ENCODE measurements around the gene SLC9A9.

The SLC9A9 gene

DNA sequence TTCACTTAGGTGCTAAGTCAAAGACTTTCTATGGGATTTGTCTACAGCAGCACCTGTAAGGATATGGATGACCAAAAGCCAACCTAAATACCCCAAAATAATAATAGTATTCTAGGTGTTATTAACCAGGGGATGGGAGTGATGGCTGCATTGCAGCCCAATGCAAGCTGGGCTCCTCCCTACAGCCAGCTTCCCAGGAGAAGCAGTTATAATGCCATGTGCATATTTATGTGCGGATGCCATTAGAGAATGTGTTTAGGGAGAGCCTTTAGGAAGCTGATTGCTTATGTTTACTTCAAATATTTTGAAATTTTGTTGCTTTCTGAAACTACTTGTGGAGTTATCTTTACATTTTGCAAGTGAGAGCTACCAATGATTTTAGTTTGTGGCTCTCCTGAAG lies 491.4 kb downstream of the SLC9A9 start:
- no peak for DNase-seq (ENCODE audit: low spot score)

DNA sequence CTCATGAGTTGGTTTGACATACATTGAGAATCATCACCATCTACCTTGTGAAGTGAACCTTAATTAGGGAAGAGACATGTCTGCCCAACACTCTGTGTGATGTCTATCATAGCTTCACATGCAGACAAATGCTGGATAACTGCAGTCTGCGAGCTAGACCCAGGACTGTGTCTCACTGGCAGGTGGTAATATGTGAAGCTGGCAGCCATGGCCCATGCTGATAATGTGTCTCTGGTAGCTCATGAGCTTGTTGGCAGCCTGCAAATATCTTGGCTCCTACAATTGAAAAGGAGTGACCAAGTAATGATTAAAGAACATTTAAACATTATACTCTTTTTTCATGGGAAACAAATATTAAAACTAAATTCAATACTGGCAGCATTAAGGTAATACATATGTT lies 493.9 kb downstream of the SLC9A9 start:
- no peak for DNase-seq (ENCODE audit: low spot score)

DNA sequence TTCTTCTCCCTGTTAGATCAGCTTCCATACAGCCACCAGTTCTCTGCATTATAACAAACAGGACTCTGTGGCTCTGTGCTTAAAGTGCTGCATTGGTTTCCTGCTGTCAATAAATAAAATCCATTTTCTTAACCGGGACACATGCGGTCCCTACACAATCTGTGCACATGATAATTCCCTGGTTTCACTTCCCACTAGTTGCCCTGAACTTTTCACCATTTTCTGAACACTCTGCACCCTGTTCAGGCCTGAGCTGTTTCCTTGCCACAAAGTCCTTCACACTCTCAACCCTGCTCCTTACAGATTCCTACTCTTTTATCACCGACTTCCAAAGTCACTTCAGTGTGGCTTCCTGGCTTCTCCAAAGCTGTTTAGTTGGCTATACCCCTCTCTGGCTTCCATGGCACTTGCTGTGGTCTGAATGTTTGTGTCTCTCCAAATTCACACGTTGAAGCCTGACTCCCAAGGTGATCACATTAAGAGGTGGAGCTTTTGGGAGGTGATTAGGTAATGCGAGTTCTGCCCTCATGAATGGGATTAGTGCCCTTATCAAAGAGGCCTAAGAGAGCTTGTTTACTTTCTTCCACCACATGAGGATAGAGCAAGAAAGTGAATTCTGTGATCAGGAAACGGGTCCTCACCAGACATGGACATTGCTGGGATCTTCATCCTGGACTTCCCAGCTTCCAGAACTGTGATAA lies 495.3 kb downstream of the SLC9A9 start:
- DNase-seq (ENCODE audit: low spot score), result no peak

DNA sequence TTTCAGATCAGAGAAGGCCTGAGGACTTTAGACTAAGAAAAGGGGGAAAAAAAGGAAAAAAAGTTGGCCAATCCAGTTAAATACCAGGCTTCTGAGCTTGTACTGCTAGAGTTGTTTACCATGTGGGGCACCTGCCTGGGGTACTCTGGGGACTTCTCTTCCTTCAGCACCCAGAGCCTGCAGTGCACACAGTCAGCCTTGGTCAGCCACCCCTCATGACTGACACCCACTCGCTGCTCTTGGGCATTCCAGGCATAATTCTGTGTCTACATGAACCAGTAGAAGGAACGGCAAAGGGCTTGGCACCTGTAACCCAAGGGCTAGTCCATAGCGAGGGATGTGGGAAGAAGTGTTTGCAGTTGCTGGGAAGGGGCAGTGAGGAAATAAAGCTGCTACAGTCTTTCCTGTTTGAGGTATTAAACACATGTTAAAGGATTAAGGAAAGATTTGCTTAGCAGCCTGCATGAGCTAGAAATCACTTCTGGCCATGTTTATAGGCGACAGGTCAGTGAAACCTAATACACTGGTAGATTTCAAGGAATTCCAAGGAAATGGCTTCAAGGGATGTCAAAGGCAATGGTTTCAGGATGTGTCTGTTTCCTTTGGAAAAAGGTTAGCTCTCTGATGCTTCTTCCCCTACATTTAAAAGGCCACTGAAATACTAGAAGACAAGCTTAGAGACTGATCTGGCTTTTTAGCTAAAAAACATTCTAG lies 496.2 kb downstream of the SLC9A9 start:
- no peak for DNase-seq (ENCODE audit: low spot score)

DNA sequence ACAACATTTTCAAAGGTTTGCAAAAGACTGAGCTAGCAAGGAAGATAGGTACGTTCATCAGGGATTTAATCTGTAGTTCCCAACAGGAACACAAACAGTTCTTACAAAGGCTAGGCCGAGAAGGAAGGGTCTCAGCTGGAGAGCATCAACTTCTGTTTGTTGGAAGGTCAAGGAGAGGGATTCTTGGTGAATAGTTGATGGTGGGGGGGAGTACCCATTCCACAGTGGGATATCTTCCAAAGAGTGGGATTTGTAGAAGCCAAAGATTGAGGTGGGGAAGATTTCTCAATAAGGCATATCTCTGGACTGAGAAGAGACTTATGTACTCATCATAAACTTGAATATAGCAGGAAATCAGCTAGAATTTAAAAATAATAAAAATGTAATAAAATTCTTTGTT lies 496.9 kb downstream of the SLC9A9 start:
- no peak for DNase-seq (ENCODE audit: low spot score)

DNA sequence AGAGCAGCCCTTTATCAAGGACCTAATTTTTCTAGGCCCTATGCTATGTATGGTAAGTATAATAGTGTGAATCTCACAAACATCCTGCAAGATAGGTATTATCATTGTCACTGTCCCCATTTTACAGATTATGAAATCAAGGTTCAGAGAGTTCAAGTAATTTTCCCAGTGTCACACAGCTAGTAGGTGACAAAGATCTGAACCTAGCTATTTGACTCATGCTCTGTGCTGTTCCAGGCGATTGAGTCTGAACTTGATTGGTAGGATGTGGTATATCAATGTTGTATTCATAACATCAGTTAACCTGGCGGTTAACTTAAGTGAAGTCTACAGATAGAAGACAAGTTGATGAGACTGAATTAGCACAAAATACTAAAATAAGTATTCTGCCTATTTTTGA lies 498.8 kb downstream of the SLC9A9 start:
- DNase-seq (ENCODE audit: low spot score), result no peak

DNA sequence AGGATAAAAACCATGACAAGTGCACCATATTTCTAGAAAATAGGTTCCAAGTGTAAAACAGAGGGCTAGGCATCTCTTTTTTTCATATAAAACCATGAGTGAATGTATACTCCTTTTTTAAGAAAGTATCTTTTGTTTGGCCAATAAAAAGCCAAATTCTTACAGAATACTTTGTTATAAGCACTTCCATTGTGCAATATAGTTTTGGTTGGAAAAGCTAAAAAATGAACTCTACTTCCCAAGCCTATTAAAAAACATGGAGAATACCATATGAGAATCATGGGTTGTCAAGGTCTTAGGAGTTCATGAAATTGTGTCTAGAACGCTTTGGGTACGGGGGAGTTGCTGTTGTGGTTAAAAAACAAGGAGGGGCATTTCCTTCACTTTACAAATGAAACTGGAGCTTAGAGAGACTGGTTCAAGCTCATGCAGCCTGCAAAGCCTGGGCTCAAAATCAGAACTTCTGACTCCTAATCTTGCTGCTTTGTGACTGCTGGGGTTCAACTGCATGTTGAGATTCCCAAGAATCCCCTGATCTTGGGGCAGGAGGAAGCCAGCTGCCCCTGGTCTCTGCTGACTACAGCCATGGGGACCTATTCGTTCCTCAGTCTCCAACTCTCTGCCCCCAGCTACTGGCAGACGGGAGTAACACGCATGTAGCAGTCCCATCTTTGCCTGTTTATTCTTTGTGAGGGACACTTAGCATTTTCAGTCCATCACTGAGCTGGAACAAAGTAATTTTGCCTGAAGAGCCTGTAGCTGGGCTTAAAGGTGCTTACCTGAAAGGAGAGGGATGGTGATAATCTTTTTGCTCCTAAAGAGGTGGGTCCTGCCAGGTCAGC lies 499.6 kb downstream of the SLC9A9 start:
- DNase-seq (ENCODE audit: low spot score), result no peak

DNA sequence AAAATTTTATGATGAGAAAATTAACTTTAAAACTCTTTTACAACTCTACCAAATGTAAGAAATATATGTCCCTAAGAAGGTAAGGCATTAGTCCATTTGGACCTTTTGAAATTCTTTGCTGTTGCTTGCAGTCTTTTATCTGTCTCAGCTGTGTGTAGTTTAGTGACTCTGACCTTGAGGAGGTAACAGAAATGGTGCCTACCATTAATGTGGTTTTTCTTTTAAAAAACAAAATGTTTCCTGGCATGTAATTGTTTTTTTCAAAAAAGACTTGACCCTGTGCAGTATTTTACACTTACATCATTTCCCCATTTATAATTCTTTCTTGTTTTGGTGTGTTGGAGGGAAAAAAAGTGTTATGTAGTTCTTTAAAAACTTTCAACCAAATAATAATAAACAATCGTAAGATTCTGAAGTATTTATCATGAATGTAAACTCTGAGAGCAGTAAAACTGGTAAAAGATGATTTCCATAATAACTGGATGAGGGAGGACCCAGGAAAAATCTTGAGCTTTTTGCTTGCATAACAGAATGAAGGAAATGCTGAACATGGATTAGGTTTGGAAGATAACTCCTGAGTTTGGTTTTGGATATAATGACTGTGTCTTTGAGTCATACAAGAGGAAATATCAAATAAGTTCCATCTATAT lies 503.6 kb downstream of the SLC9A9 start:
- DNase-seq (ENCODE audit: low spot score), result no peak

DNA sequence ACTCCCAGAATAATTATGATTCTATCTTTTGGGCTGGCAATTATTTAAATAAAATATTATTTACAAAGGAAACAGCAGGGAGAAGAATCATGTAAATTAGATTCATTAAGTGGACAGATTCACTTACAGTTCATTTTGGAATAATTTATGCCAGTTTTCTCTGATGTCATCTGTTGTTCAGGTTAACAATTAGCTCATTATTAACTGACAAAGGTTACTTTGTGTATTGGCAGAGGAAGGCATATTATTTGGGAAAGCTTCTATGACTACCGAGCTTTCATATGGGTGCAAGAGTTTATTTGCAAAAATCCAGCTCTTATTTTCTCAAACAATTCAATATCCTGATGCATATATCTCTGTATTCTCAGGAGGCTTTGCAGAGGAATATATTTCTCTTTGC lies 504.3 kb downstream of the SLC9A9 start:
- peak; percentile 83 for DNase-seq (ENCODE audit: low spot score)

DNA sequence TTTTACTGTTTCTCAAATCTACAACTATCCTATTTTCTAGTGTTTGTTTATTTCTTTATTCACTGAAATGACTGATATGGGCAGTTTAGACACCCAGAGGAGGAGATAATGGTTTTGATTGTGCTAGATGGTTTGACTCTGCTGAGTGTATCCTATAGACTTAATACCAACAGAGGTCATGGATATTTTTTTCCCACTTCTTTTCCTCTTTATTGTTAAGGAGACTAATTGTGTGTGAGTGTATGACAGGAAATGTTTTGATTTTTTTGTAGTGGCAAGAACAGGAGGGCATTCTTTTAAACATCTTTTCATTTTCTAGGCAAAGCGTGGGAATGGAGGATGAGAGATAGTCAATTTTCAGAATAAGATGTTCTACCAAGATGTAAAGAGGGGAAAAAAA lies 505.2 kb downstream of the SLC9A9 start:
- DNase-seq (ENCODE audit: low spot score), result peak; percentile 48

DNA sequence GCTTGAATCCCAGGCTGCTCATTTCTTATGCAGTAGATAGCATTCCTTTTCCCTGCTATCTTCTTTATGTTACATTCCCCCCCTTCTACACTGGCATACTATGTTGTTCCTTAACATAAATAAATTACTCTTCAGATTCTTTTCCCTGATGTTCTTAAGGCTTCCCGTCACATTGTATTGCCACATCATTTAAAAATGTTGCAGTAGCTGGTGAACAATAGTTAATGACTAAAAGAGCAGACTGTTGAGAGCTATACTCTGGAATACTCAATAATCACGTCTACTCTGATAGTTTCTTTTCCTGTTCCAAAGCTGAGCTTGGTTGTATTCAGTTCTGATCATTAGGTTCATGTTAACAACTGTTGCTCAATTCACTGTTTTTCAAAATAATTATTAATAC lies 508.8 kb downstream of the SLC9A9 start:
- DNase-seq (ENCODE audit: low spot score), result no peak

DNA sequence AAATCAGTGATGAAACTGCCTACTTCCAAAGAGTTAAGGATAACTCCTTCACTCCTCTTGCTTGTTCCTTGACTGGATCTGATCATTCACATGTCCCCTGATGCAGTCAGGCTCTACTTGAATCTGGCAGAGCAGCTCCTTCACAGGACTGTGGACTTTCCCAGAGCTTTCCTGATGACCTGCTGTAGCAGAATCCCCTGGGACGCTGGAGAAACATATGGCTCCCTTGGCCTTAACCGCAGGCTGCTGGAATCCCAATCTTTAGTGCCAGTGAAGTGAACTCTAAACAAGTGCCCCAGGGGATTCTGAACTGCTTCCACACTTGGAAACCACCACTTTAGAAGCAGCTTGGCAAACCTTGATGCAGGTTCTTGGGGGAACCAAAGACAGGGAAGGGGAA lies 510.9 kb downstream of the SLC9A9 start:
- no peak for DNase-seq (ENCODE audit: low spot score)

DNA sequence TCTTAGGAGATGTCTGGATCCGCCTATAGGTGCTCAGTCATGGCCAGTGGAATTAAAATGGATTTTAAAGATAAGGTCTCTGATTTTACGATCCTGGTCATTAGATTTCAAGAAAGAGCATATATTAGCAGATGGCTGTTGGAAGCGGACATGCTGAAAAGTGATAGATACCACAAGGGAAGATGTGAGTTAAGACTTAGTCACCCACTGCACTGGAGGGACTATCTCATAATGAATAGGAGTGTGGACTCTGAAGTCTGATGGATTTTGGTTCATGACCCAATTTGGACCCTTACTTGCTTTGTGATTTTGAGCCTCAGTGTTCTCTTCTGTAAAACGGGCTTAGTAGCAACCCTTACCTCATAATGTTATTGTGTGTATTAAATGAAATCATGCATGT lies 514.0 kb downstream of the SLC9A9 start:
- no peak for DNase-seq (ENCODE audit: low spot score)

DNA sequence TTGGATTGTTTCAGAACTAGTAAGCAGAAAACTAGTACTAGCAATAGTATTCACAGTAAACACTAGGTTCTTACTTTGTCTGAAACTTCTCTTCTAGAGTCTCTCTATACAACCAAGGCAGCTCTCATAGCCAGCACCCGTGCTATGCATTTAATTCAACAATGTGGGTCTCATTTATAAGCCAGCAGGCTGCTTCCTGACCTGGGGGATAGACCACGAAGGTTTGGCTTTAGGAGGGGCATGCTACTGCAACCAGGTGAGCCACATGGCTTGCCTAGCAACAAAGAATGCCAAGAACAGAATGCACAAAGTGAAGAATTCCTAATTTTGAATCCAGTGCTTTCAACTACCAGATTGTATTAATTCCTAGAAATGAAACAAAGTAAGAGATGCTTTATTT lies 514.9 kb downstream of the SLC9A9 start:
- DNase-seq (ENCODE audit: low spot score), result no peak

DNA sequence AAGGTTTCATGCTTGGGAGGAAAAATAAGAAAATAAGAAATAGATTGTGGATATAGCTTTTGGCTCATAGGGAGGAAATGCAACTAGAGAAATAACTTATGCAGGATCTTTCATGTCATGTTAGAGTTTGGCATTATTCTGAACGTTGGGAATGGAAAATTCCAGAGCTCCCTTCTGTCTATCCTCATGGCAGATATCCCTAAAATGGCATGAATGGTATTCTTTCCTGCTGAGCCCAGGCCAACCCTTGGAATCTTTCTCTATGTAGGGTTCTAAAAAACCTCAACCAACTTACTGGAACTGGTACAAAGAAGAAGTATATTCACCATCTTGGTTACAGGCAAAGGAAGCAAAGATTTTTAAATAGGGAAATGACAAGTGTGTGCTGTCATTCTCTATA lies 516.2 kb downstream of the SLC9A9 start:
- DNase-seq (ENCODE audit: low spot score), result no peak

DNA sequence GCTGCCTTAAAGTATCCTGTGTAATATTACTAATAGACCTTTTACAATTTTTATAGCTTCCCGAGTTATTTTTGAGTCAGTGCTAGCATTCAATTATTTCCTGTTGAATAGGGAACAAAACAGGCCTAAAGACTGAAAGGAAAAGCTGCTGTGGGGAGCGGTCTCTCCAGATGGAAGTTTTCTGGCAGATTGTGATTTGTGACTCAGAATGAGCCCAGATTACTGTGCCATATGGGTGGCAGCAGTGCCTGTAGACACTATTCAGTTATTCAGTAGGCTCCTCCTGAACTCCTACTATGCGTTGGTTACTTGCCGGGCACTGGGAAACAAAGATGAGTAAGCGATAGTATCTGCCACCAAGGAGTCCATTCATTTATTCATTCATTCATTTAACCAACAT lies 516.9 kb downstream of the SLC9A9 start:
- no peak for DNase-seq (ENCODE audit: low spot score)

DNA sequence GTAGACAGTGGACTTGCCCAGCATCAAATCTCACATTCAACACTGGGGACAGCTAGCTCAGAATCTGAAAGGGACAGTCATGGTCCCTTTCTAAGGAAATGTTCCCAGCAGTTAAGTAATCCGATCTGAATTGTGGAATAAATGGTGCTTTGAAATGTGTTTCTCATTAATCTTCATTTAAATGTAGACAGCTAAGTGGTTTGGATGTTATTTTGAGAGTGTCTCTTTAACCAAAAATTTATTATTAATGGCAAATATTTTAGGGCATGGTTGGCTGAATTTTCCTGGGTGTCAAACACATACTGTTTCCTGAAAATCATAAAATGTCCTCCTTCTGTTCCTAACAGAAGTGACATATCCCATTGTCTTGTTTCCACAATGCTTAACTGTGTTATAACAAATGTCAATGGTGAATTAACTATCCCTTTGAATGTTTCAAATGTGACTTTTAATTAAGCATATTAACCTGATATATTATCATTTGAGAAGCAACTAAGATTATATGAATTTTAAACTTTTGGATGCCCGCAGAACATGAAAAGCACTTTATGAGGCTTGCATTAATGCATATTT lies 517.9 kb downstream of the SLC9A9 start:
- no peak for DNase-seq (ENCODE audit: low spot score)

DNA sequence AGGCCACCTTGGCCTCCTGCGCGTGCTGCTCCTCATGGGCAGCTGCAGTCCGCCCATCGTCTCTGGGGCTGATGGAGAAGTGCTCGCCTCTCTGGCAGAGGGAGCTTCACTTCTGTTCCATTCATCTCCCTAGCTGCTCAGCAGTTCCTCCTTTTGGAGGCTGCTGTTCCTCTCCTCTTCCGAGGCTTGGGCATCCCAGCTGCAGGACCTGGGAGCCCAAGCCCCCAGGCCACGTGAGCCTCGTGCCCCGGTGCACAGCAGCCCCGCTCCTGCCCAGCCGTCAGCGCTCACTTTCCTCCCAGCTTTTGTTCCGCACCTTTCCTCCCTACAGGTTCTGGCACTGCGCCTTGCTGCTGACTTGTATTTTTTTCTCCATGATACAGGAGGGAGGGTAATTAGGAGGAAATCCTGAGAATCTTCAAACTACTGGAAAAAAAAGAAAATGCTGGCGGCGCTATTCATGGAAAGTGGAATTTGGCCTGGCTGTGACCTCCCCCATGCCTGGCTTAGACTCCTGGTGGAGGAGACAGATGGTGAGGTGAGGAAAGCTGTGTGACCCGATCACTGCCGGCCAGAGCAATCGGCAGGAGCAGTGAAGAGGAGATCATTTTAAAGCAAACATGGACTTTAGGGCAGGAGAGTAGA lies 518.6 kb downstream of the SLC9A9 start:
- DNase-seq (ENCODE audit: low spot score), result peak; percentile 34

DNA sequence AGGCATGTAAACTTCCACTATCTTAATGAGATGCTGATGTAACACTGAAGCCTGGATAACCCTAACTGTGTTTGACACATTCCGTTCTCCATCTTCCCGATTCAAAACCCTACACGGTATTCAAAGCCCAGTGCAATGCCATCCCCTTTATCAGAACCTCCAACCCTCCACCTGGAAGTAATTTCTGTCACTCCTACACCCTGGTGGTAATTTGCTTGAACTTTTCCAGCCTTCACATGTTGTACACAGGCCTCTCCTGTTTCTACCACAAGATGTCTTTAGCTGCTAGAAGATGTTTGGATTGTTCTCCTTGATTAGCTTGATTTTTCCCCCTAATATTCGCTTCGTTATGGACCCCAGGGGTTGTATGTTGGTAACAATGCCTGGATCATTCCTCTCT lies 519.8 kb downstream of the SLC9A9 start:
- DNase-seq (ENCODE audit: low spot score), result no peak

DNA sequence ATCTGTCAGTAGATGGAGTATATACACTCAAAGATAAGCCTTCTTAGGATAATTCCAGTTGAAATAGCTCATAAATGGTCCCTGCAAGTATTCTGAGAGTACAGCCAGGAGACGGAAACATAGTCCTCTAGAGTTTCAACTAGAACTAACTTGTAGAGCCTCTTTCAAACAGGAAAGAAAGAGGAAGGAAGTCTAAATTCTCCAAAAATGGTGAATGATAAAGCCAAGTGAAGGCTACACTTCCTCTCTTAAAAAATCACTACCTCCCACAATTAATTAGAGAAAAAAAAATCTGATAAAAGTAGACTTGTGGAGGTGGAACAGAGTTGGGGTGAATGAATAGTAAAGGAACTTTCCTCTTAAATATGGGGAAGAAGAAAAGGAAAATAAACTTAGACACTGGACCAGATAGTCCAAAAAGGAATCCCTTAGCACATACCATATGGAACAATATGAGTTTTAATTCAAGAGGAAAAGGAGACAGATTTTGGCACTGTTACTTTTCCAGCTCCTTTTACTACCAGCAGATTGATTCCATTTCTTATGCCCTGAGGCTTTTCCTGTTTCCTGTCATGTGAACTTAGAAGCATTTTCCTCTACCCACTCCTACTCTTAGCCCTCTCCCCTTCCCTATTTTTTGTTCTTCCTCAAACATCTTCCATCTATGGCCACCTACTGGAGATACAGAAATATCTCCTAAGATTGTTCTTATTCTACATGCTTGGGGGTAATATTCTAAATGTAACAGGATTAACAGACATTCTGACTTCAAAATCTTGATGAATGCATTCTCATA lies 521.1 kb downstream of the SLC9A9 start:
- peak; percentile 77 for DNase-seq (ENCODE audit: low spot score)
